ENCODE results near the gene CIAO3.

- no peak for TF ChIP-seq POLR2A (IDR thresholded peaks at IDR 0.05; ENCODE audit: borderline replicate concordance, extremely low read depth, insufficient read depth, insufficient read length)
- TF ChIP-seq, protein P1, sequence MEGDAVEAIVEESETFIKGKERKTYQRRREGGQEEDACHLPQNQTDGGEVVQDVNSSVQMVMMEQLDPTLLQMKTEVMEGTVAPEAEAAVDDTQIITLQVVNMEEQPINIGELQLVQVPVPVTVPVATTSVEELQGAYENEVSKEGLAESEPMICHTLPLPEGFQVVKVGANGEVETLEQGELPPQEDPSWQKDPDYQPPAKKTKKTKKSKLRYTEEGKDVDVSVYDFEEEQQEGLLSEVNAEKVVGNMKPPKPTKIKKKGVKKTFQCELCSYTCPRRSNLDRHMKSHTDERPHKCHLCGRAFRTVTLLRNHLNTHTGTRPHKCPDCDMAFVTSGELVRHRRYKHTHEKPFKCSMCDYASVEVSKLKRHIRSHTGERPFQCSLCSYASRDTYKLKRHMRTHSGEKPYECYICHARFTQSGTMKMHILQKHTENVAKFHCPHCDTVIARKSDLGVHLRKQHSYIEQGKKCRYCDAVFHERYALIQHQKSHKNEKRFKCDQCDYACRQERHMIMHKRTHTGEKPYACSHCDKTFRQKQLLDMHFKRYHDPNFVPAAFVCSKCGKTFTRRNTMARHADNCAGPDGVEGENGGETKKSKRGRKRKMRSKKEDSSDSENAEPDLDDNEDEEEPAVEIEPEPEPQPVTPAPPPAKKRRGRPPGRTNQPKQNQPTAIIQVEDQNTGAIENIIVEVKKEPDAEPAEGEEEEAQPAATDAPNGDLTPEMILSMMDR (IDR thresholded peaks at IDR 0.05 in 2 of 3, conservative IDR thresholded peaks at IDR 0.05 in 1 of 3; ENCODE audit: borderline replicate concordance in 1 of 3, insufficient read depth in 1 of 3, low read depth in 2 of 3, low read length in 2 of 3), result no peak
- no peak for TF ChIP-seq RAD21 (IDR thresholded peaks at IDR 0.05; ENCODE audit: low read depth)
- no peak for TF ChIP-seq SP1 (IDR thresholded peaks at IDR 0.05; ENCODE audit: low read depth)
- no peak for TF ChIP-seq REST (IDR thresholded peaks at IDR 0.05; ENCODE audit: low read depth)
Measured at GRCh38 chr16:732332-732731, 8.5 kb downstream of the CIAO3 start.
